Activated CD4-positive, alpha-beta memory T cell treated with anti-CD3 and anti-CD28 coated beads for 36 hours (primary cell): ENCODE results near the gene FANCB. TPM values are rescaled to one million over a fixed set of nuclear protein-coding genes. Genes with fewer than 3 reads are reported as not detected.

Source experiments
- CTCF ChIA-PET: fragments of 350-600 bp; sonication (Branson Sonifier 250); formaldehyde crosslinking; loops from one replicate; lab custom pipeline; 2021; ENCODE audit warnings: antibody characterized with exemption, inconsistent platforms; lab: Charles Lee
- POLR2A ChIA-PET: fragments of 350-600 bp; sonication (Branson Sonifier 250); formaldehyde crosslinking; loops from one replicate; lab custom pipeline; 2021; ENCODE audit warnings: antibody characterized with exemption; lab: Charles Lee
- DNase-seq: peaks from one replicate; pipeline ENCODE4 v3.0.0-alpha.2; 2020
- H3K27ac Mint-ChIP-seq: one replicate; pipeline ENCODE4 v1.8.0; 2021; ENCODE audit warnings: mixed read lengths
- H3K27me3 Mint-ChIP-seq: one replicate; pipeline ENCODE4 v1.8.0; 2021; ENCODE audit warnings: mixed read lengths
- H3K36me3 Mint-ChIP-seq: one replicate; pipeline ENCODE4 v1.8.0; 2021; ENCODE audit warnings: mixed read lengths
- H3K4me1 Mint-ChIP-seq: one replicate; pipeline ENCODE4 v1.8.0; 2021; ENCODE audit warnings: low read depth, mixed read lengths
- H3K4me3 Mint-ChIP-seq: one replicate; pipeline ENCODE4 v1.8.0; 2021; ENCODE audit warnings: mild to moderate bottlenecking, mixed read lengths
- H3K9me3 Mint-ChIP-seq: one replicate; pipeline ENCODE4 v1.8.0; 2021; ENCODE audit warnings: mixed read lengths
- intact Hi-C: fragments of 100-400 bp; cut with micrococcal nuclease; formaldehyde crosslinking; loops from one replicate; pipeline ENCODE4 v1.15.1; 2023
- total RNA-seq, 2 experiments: library from RNA; stranded (reverse); gene quantifications; one replicate each; pipeline ENCODE4 v1.2.3, GENCODE V29; 2021

Gene FANCB
- total RNA-seq, 2 experiments from 2014 or later = 12.0 to 16.2 TPM

DNA sequence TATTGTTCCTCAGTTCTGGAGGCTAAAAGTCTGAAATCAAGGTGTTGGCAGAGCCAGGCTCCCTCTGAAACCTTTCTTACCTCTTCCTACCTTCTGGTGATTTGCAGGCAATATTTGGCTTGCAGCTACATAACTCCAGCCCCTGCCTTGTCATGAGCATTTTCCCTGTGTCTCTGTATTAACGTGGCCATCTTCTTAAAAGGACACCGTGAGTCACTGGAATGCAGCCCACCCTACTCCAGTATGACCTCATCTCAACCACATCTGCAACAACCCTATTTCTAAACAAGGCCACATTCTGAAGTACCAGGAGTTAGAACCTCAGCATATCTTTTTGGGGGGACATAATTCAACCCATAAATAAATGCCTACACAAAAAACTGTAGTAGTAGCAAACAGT lies 40.7 kb downstream of the FANCB start:
- CTCF ChIA-PET = no interaction called here
- intact Hi-C loops = no loop called here
- POLR2A ChIA-PET = no interaction called here
- H3K27me3 Mint-ChIP-seq = peaks cover 1% of the 10 kb centered on the region
- H3K4me1 Mint-ChIP-seq = no peaks in the 10 kb centered on the region
- DNase-seq = no peak
- peaks cover 5% of the 10 kb centered on the region for H3K9me3 Mint-ChIP-seq
- H3K4me3 Mint-ChIP-seq = no peak overlapping the region
- H3K27ac Mint-ChIP-seq = no peak overlapping the region
- peaks cover 19% of the 10 kb centered on the region for H3K36me3 Mint-ChIP-seq

DNA sequence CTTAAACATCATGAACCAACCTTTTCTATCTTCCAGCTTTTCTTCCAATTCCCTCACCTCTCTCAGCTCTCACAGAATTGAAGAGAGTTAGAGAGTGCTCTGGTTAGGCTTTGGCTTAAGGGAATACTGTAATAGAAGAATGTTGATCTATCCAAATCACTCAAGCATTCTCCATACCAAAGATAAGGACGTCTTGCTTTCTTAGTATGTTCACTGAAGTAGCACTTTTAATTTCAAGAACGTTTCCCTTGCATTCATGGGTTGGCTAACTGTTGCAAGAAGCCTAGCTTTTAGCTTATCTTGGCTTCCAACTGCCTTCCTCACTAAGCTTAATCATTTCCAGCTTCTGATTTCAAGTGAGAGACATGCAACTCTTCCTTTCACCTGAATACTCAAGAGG lies 43.2 kb downstream of the FANCB start:
- intact Hi-C loops = no loop called here
- Mint-ChIP-seq H3K27me3 (peaks cover 1% of the 10 kb centered on the region), H3K27ac (no peak overlapping the region), H3K9me3 (peaks cover 5% of the 10 kb centered on the region), H3K36me3 (peaks cover 2% of the 10 kb centered on the region), H3K4me1 (no peaks in the 10 kb centered on the region), H3K4me3 (no peak overlapping the region)
- CTCF ChIA-PET = no interaction called here
- no peak for DNase-seq
- POLR2A ChIA-PET = no interaction called here

DNA sequence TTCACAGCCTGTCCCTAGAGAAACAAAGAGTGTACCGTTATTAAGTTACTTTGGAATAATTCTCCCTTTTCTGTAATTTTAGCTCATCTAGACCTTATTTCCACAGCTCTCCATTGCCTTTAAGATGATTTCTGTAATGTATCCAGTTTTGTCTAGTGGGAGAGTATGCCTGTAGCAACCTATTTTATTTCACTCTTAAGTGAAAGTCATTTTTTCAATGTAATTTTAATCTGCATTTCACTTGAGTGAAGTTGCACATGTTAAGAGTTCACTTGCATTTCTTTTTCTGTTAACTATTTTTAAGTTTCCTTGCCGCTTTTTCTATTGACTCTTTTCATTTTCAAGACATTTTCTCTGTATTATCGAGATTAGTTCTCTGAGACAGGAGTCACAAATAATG lies 46.5 kb downstream of the FANCB start:
- POLR2A ChIA-PET = no interaction called here
- H3K9me3 Mint-ChIP-seq = peaks cover 5% of the 10 kb centered on the region
- H3K4me3 Mint-ChIP-seq = no peak overlapping the region
- DNase-seq = no peak
- no peaks in the 10 kb centered on the region for H3K4me1 Mint-ChIP-seq
- H3K27ac Mint-ChIP-seq = no peak overlapping the region
- intact Hi-C loops = no loop called here
- H3K36me3 Mint-ChIP-seq = no peaks in the 10 kb centered on the region
- peaks cover 1% of the 10 kb centered on the region for H3K27me3 Mint-ChIP-seq
- CTCF ChIA-PET = no interaction called here

DNA sequence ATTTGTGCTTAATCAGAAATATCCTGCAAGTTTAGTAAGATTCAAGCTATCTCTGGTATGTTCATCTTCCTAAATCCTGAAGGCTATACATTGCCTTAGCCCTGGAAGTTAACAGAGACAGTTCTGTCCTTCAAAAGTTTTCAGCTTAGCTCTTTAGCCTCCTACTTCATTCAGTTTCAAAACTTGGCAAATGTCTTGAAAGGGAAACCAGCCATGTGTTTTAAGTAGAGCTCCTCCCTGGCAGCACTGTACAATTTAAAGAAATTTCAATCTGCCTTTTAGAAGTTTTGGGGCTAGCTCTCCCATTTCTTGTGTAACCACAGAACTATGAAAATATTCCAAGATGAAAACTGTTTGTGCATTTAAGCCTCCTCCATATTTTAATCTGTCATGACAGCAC lies 47.0 kb downstream of the FANCB start:
- CTCF ChIA-PET = no interaction called here
- POLR2A ChIA-PET = no interaction called here
- H3K36me3 Mint-ChIP-seq = no peaks in the 10 kb centered on the region

DNA sequence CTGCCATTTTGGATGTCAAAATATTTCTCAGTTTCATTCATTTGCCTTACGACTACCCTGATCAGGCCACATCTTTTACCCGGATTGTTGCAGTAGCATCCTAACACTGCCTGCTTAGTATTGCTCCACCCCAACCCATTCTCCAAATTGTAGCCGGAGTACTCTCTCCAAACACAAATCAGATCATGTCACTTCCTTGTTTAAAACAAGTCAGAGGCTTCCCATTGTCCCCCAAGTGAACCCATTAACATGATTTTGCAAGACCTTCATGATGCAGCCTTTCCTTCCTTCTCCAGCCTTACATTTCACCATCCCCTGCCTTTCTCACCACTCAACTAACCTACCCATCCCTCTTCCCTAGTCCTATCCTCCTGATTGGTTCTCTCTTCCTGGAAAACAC lies 53.1 kb downstream of the FANCB start:
- H3K4me1 Mint-ChIP-seq = no peaks in the 10 kb centered on the region
- no peak for DNase-seq
- H3K27ac Mint-ChIP-seq = no peak overlapping the region
- no peak overlapping the region for H3K4me3 Mint-ChIP-seq
- peaks cover 6% of the 10 kb centered on the region for H3K9me3 Mint-ChIP-seq
- no peaks in the 10 kb centered on the region for H3K27me3 Mint-ChIP-seq
- ChIA-PET POLR2A (no interaction called here), CTCF (no interaction called here)
- intact Hi-C loops = no loop called here
- H3K36me3 Mint-ChIP-seq = no peaks in the 10 kb centered on the region

More for the DNA sequence above, 47.0 kb downstream of the FANCB start:
- Mint-ChIP-seq H3K4me3 (no peak overlapping the region), H3K27me3 (peaks cover 1% of the 10 kb centered on the region), H3K9me3 (peaks cover 5% of the 10 kb centered on the region), H3K27ac (no peak overlapping the region), H3K4me1 (no peaks in the 10 kb centered on the region)
- DNase-seq = no peak
- intact Hi-C loops = no loop called here

DNA sequence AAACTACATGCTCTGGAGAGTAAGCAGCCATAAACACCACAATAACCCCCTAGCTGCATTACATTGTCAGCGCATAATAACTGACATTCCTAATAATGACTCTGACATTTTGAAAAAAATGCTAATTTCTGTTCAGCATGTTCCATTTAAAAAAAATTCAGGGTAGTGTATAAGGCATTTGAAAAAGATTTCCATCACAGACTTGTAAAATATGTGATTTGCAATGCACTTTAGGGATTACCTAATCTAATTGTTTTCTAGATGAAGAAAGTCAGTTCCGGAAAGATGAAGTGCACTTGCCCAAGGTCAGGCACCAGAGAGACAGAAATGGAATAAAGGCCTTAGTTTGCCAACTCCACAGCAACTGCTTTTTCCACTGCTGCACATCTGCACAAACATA lies 55.3 kb downstream of the FANCB start:
- CTCF ChIA-PET = no interaction called here
- Mint-ChIP-seq H3K4me3 (no peak overlapping the region), H3K36me3 (no peaks in the 10 kb centered on the region), H3K4me1 (no peaks in the 10 kb centered on the region), H3K27ac (no peak overlapping the region), H3K27me3 (no peaks in the 10 kb centered on the region), H3K9me3 (peaks cover 6% of the 10 kb centered on the region)
- no peak for DNase-seq
- POLR2A ChIA-PET = no interaction called here
- intact Hi-C loops = no loop called here

DNA sequence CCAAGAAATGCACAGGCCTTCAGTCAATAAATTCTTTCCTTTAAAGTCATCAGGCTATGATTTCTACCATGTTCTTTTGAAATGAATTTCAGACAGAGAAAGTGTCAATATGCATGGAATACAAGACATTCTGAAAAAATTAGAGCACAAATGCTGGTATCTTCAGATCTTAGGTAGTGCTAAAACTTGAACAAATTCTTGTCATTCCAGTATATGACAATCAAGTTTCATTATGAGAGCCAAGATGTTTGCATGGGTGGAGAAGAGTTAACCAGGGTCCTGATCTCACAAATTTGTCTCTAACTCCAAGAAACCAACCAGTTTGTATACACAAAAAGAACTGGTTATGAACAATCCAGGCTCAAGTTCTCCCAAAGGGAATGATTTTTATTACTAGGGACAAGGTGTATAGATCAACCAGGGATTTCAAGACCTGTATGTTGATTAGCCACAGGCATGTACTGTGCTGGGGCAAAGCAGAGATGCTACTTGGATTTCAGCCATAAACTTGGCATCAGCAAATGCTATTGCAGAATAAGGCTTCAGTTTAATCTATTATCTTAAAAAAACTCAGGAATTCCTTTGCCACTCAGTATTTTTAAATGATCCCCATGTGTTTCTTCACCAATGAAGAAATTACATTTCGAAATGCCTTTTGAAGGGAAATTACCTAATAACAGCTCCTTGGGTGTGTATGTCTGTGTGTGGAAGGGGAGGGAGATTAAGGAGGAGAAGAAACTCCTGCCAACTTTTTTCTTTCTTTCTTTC lies 69.7 kb downstream of the FANCB start:
- CTCF ChIA-PET = no interaction called here
- no peaks in the 10 kb centered on the region for H3K9me3 Mint-ChIP-seq

DNA sequence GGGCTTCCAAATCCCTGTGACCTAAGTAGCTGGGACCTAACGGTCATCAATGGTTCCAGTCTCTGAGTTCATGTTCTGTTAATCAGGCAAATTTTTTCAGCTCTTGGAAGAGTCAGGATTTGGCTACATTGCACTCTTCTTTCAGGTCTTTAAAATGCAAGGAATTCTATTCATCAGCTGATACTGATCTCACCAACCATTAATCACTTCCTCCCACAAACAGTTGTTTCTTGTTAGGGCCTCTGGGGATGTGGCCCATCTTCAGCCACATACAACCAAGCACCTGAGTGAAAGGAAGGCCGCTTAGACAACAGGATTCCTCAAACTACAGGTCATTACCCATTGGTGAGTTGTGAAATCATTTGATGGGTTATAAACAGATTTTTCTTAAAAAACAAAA lies 71.7 kb downstream of the FANCB start:
- intact Hi-C loops = no loop called here
- CTCF ChIA-PET = no interaction called here
- Mint-ChIP-seq H3K4me1 (peaks cover 15% of the 10 kb centered on the region), H3K27ac (no peak overlapping the region), H3K27me3 (peaks cover 2% of the 10 kb centered on the region), H3K9me3 (no peaks in the 10 kb centered on the region), H3K4me3 (no peak overlapping the region), H3K36me3 (peaks cover 4% of the 10 kb centered on the region)
- POLR2A ChIA-PET = no interaction called here
- DNase-seq = no peak

More for the DNA sequence above, 69.7 kb downstream of the FANCB start:
- no peak overlapping the region for H3K27ac Mint-ChIP-seq
- DNase-seq = no peak
- peaks cover 4% of the 10 kb centered on the region for H3K36me3 Mint-ChIP-seq
- intact Hi-C loops = no loop called here
- POLR2A ChIA-PET = no interaction called here
- H3K4me3 Mint-ChIP-seq = no peak overlapping the region
- peaks cover 15% of the 10 kb centered on the region for H3K4me1 Mint-ChIP-seq
- peaks cover 2% of the 10 kb centered on the region for H3K27me3 Mint-ChIP-seq

DNA sequence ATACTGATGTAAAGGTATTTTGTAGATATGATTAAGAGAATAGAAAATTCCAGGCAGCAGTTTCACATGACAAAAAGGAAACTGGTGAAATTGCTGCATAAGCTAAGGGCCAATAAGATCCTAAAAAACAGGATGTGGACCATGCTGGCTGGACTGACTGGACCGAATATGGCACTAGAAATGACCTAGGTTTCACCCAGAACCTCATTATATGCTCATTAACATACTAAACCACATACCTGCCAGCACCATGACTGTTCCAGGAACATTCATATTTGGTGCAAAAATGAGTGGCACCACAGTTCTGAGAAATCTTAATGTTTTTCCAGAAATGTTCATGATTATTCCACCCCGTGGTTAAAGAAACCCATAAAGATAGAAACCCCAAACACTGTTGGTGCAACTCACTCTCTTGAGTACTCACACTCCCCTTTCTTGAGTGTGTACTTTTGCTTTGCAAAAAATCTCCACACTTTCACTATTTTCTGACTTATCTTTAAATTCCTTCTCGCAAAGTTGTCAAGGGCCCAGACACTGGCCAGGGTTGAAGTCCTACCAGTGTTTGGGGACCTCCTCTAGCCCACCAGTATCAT lies 74.0 kb downstream of the FANCB start:
- H3K27ac Mint-ChIP-seq = no peak overlapping the region
- H3K9me3 Mint-ChIP-seq = no peaks in the 10 kb centered on the region
- peaks cover 7% of the 10 kb centered on the region for H3K36me3 Mint-ChIP-seq
- peaks cover 18% of the 10 kb centered on the region for H3K4me1 Mint-ChIP-seq
- H3K27me3 Mint-ChIP-seq = peaks cover 2% of the 10 kb centered on the region
- peak; percentile 12 for DNase-seq
- ChIA-PET CTCF (no interaction called here), POLR2A (no interaction called here)
- no peak overlapping the region for H3K4me3 Mint-ChIP-seq
- intact Hi-C loops = loop anchor here (1.0 to 5.0 kb wide), 4 partner anchors 73 to 405 kb away; partner anchors contain the start of genes FANCB and MOSPD2

Other genes starting within 250 kb of the FANCB start
- 10 to 100 TPM; 12.6 to 13.7 TPM for gene MOSPD2, start 352 bp upstream of the FANCB start, total RNA-seq